Measurements from ENCODE around the gene PLCG2. TPM values are rescaled to one million over a fixed set of nuclear protein-coding genes. Genes with fewer than 3 reads are reported as not detected.
"Not testable (repeated sequence)": the region's sequence is repeated elsewhere in the genome, so short reads cannot be mapped to it uniquely, and the experiment has no call there.

The PLCG2 gene
- total RNA-seq, 1 experiment from 2014 or later: 3.9 TPM

DNA sequence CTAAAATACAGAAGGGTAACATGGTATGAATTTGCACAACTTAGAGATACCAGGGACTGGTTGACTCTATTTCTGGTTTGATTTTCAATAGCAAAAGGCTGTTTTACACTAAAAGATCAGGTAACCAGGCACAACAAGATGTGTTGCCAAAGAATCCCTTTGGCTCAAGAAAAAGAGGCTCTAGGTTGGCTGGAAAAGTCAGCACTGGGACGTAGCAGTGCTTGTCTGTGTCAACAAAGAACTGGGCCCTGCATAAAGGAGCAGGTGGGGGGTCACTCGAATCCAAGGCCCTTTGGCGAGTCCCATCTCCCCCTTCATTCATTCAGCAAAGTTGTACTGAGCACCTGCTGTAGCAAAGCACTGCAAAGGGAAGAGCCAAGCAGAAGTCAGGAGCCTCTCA is 213.8 kb downstream of the PLCG2 start:
- in situ Hi-C loops (cut with HindIII; ENCODE audit: low pct_unique_long_range_greater_than_20kb, low sequenced_read_pairs): no loop called here
- no peak for DNase-seq (ENCODE audit: low read depth)

DNA sequence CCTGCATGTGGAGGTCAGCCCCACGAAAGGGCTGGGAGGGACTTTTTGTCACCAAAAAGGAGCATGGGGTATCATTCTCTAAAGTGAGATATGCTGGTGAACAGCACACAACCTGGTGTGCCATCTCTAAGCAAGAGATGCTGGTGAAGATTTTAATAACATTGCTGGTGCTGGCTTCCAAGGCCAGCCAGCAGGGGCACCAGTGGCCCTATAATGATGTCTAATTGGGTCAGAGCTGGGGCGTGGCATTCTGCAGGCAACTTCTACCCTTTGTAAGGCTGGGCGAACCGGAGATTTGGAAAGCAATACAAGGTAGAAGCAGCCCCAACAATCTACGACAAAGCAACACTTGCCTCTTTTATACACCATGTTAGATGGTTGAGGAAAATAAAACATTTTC is 215.4 kb downstream of the PLCG2 start:
- DNase-seq (ENCODE audit: low read depth): no peak
- in situ Hi-C loops (cut with HindIII; ENCODE audit: low pct_unique_long_range_greater_than_20kb, low sequenced_read_pairs): no loop called here

DNA sequence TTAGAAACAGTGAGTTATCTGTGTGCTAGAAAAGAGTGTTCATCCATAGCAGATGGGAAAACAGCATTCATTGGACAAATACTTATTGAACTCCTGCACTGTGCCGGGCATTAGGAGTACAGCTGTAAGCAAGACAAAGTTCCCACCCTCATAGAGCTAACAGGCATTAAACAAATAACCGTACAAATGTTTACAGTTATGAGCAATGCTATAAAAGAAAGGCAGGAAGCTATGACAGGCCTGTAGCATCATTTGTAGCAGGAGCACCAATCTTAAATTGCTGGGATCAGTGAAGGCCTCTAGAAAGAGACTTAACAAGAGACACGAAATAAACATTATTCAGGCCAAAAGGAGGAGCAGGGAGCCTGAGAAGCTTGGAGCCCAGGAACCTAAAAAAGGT is 216.6 kb downstream of the PLCG2 start:
- DNase-seq (ENCODE audit: low read depth): no peak
- in situ Hi-C loops (cut with HindIII; ENCODE audit: low pct_unique_long_range_greater_than_20kb, low sequenced_read_pairs): no loop called here

DNA sequence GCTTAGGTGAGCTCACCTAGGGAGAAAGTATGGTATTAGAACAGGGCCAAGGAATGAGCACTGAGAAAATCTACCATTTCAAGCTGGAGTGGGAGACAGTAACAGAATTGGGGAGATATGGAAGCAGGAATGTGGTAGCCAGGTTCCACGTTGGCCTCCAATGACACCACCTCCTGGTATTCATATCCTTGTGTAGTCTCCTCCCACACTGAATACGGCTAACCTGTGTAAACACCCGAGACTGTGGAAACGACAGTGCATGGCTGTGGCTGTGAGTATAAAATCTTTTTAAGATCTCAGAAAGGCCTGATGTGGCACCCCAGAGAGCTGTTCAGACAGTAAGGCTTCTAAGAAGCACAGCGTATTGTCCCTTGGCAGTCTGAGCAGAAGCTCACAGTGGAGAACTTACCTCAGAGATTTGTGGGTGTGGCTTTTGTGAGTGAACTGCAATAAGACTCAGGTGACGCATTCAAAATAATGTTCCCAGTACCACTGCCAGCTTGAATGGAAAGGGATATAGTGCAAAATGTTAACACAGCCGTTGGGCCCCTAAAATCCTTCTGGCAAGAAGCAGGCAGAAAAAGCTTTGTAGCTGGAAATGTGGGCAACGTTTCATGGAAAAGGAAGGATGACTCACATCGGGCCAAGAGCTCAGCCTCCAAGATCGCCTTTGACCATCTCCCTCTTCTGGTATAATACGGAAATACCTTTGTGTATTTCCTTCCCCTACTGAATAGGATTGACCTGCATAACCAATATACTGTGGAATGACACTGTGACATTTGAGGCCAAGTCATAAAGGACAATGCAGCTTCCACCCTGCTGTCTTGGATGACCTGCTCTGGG is 217.8 kb downstream of the PLCG2 start:
- in situ Hi-C loops (cut with HindIII; ENCODE audit: low pct_unique_long_range_greater_than_20kb, low sequenced_read_pairs): no loop called here
- peak; percentile 30 for DNase-seq (ENCODE audit: low read depth)

DNA sequence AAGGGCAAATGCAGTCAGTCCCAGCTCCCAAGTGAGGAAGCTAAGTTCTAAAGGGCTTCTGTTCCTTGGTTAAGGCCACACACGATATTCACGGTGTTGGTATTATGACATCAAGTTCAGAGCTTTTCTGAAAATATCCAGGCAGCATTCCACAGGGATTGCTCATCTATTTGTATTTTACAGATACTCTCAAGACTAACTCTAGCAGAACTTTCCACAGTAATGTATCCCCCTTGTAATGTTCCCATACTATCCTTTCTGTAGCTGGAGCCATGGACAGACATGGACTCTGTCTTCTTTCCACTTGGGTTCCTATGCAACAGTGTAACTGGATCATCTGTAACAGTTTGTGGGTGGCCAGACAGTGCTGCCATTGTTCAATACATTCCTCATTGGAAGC is 218.6 kb downstream of the PLCG2 start:
- in situ Hi-C loops (cut with HindIII; ENCODE audit: low pct_unique_long_range_greater_than_20kb, low sequenced_read_pairs): no loop called here
- peak; percentile 39 for DNase-seq (ENCODE audit: low read depth)

DNA sequence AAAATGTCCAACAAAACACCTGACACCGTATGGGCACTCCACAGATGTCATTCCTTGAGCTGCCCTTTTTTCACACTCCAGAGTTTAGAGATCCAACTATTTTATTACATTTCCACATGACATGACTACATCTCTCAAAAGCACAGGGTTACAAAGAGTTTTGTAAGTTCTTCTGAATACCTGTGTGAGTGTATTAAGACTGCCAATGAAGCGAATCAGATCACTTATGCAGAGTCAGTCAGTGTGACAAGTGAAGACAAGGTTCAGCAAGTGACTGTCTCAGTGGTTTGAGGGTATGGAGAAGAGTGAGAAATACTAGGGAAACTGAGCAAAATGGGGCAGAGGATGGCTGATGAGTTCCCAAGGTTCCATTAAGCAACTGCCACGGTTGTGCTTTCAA is 223.7 kb downstream of the PLCG2 start:
- no peak for DNase-seq (ENCODE audit: low read depth)
- in situ Hi-C loops (cut with HindIII; ENCODE audit: low pct_unique_long_range_greater_than_20kb, low sequenced_read_pairs): no loop called here

DNA sequence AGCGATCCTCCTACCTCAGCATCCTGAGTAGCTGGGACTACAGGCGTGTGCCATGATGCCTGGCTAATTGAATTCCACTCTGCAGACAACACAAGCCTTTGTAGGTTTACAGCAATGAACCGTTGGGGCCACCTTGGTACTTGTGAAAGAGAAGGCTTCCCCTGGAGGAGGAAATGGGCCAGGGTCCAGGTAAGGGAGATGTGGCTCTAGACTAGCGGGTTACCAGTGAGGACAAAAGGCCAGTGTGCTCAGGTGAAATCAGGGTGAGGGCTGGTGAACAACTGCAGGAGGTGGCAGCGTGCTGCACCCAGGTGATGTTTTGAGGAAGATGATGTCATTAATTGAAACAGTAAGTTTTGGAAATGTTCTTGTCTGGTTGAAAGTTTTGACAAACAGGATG is 225.5 kb downstream of the PLCG2 start:
- peak; percentile 8 for DNase-seq (ENCODE audit: low read depth)

DNA sequence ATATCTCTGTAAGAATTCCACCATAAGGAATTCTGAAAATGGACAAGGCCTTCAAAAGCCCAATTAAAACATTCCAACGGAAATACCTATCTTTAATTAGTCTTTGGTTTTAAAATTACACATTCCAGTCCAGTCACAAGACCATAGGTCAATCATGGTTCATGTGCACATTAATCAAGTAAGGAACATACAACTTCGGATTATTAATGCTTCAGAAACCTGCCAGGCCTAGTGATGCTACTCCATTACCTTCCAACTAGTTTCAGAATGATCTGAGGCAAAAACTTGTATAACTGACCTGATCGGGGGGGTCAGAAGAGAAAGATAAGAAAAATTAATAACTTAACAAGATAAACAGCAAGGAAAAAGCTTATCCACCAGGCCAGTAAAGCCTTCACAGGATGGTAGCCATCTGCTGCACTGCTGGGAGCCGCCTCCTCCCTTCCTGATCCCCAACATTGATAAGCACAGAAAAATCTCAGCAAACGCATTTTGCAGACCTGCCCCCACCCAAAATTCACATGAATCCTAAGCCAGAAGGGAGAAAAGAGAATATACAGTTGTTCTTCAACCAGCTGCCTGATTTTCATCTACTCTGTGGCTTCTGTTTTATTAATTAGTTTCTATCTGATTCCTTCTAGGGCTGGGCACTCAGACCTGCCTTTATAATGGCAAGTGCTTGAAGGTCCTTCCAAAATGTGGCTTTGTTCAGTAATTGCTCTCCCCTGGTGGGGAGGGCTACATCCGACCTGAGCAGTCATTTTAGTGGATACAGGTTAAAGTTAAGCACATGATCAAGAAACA is 226.1 kb downstream of the PLCG2 start:
- DNase-seq (ENCODE audit: low read depth): peak; percentile 8
- in situ Hi-C loops (cut with HindIII; ENCODE audit: low pct_unique_long_range_greater_than_20kb, low sequenced_read_pairs): no loop called here

More for the DNA sequence above, 225.5 kb downstream of the PLCG2 start:
- in situ Hi-C loops (cut with HindIII; ENCODE audit: low pct_unique_long_range_greater_than_20kb, low sequenced_read_pairs): no loop called here

DNA sequence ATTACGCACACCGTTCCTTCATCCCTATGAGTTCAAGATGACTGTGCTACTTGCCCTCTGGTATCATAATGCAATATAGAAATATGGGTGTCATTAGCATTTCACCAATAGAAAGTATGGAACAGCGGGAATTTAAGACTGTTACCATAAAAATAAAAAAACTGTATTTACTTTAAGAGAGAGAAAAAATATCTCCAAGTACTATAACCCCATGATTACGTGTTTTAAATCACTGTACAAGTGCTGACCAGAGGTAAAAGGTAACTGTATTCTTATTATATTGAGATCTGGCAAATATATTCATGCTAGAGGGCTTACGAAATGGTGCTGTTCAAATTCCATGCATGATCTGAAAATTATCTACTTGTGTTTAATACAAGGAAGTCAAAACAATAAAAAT is 226.9 kb downstream of the PLCG2 start:
- no peak for DNase-seq (ENCODE audit: low read depth)
- in situ Hi-C loops (cut with HindIII; ENCODE audit: low pct_unique_long_range_greater_than_20kb, low sequenced_read_pairs): no loop called here

DNA sequence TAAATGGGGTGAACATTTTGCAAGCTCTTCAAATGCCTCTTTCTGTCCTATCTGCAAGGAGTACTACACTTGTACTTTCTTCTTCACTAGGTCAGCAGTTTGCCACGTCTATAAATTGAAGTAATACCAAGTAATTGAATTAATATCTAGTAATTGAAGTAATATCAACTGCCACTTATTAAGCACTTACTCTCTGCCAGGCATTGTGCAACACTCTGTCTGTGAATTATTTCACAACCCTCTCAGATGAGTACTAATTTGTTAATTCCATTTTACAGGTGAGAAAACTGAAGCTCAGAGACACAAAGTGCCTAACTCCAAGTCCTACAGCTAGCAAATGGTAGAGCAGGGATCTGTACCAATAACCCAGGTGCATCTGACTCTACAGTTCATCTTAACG is 228.1 kb downstream of the PLCG2 start:
- no peak for DNase-seq (ENCODE audit: low read depth)
- in situ Hi-C loops (cut with HindIII; ENCODE audit: low pct_unique_long_range_greater_than_20kb, low sequenced_read_pairs): no loop called here

DNA sequence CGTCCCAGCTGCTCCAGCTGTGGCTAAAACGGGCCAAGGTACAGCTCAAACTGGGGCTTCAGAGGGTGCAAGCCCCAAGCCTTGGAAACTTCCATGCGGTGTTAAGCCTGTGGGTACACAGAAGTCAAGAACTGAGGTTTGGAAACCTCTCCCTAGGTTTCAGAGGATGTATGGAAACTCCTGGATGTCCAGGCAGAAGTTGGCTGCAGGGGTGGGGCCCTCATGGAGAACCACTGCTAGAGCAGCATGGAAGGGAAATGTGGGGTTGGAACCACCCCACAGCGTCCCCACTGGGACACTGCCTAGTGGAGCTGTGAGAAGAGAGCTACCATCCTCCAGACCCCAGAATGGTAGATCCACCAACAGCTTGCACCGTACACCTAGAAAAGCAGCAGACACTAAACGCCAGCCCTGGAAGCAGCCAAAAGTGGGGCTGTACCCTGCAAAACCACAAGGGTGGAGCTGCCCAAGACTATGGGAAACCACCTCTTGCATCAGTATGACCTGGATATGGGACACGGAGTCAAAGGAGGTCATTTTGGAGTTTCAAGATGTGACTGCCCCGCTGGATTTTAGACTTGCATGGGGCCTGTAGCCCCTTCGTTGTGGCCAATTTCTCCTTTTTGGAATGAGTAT is 230.0 kb downstream of the PLCG2 start:
- no peak for DNase-seq (ENCODE audit: low read depth)
- in situ Hi-C loops (cut with HindIII; ENCODE audit: low pct_unique_long_range_greater_than_20kb, low sequenced_read_pairs): no loop called here

DNA sequence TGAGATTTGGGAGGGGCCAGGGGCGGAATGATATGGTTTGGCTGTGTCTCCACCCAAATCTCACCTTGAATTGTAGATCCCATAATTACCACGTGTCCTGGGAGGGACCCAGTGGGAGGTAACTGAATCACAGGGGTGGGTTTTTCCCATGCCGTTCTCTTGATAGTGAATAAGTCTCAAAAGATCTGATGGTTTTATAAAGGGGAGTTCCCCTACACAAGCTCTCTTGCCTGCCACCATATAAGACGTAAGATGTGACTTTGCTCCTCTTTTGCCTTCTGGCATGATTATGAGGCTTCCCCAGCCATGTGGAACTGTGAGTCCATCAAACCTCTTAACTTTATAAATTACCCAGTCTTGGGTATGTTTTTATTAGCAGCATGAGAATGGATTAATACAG is 230.7 kb downstream of the PLCG2 start:
- DNase-seq (ENCODE audit: low read depth); in situ Hi-C loops (cut with HindIII; ENCODE audit: low pct_unique_long_range_greater_than_20kb, low sequenced_read_pairs): not testable (repeated sequence)

DNA sequence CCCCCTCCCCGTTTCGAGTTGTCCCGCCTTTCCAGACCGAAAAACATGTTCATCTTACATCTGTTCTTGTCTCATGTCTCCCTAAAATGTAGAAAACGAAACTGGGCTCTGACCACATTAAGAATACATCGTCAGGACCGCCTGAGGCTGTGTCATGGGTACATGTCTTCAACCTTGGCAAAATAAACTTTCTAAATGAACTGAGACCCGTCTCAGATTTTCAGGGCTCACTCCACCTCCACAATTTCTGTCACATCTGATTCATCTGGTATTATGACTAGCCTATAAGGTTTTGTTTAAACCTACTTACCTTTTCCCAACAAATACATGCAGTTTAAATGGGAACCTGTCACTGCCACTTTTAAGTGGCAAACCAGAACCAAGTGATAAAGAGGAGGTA is 231.6 kb downstream of the PLCG2 start:
- in situ Hi-C loops (cut with HindIII; ENCODE audit: low pct_unique_long_range_greater_than_20kb, low sequenced_read_pairs): no loop called here

DNA sequence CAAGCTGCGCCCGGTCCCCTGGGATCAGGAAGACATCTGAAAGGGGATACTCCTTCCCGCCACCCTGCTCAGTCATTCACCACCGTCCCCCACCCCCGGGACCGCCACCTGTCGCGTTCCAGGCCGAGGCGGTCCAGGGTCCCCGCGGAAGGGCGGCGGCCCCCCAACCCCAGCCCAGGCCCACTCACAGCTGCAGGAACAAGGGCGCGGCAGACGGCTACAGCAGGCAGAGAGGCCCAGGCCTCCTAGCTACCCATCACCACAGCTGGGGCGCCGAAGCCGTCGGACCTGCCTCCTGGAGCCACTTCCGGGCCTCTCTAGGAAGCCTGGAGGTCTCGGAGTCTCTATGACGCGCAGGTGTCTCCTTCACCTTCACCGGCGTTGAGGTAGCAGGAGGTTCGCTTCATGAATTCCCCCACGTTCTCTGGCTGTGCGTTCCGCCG is 232.1 kb downstream of the PLCG2 start, which contains the start of gene SDR42E1:
Gene SDR42E1, minus strand, starts transcription at position 272 of the 443 bp plus-strand sequence. CDS start 10,612 bp downstream, outside the sequence.
- no peak for DNase-seq (ENCODE audit: low read depth)
- in situ Hi-C loops (cut with HindIII; ENCODE audit: low pct_unique_long_range_greater_than_20kb, low sequenced_read_pairs): no loop called here

More for the DNA sequence above, 231.6 kb downstream of the PLCG2 start:
- DNase-seq (ENCODE audit: low read depth): no peak

Other genes starting within 250 kb of the PLCG2 start
- gene SDR42E1, start 232.2 kb downstream of the PLCG2 start, total RNA-seq (2014; rRNA removed; shearing (Covaris generic); ENCODE audit: low replicate concordance): not detected in 2 replicates

Measured in Caki2 (cell line).